T-helper 9 cell (primary cell): ENCODE data around the gene DCN.
"Not testable (repeated sequence)": the region's sequence is repeated elsewhere in the genome, so short reads cannot be mapped to it uniquely, and the experiment has no call there.

ENCODE experiments used
- DNase-seq: peaks from one replicate; pipeline ENCODE4 v3.0.0-alpha.2; 2020
- total RNA-seq, 2 donors: gene quantifications; one replicate each; lab custom pipeline; 2026; lab: John Stamatoyannopoulos, UW

Gene DCN, protein sequence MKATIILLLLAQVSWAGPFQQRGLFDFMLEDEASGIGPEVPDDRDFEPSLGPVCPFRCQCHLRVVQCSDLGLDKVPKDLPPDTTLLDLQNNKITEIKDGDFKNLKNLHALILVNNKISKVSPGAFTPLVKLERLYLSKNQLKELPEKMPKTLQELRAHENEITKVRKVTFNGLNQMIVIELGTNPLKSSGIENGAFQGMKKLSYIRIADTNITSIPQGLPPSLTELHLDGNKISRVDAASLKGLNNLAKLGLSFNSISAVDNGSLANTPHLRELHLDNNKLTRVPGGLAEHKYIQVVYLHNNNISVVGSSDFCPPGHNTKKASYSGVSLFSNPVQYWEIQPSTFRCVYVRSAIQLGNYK
- total RNA-seq, result 0 to 0.14 reads per million in 2 donors

DNA sequence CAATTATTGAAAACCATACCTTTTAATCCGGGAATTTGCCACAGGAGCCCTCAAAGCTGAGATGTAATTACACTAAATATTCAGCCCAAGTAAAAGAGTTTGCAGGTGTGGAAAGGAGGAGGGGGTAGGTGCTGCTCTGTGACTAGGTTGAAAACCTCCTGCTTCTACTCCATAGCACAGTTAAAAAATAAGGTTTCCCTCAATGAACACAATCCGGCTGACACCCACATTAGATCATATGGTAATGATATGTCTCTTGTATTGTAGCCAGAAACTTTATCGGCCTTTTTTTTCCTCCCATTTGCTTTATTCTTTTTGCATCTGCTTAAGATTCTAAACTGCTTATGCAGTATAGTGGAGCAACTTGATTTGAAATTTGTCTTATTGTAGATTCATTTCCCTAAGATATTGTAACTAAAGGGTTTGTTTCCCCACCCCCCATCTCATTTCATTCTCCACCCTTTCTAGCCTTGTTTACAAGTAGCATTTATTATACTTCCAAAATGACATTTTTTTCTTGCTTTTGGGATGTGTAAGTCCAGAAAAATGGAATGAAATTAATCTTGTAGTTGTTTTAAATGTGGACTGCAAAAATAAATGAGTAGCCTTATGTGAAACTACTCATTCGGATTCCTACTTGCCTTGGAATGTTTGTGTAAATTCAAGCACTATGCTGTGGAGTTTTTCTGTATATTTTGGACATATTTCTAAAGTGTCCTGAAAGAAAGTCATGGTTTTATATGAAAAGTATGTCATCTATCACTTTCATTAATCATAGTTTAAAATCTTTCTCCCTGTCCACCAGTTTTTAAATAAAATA, at the start of gene DCN:
TSS of gene DCN (minus strand) at position 182 of the 820 bp plus-strand sequence. CDS start 4,265 bp downstream, outside the sequence.
- DNase-seq, result no peak

DNA sequence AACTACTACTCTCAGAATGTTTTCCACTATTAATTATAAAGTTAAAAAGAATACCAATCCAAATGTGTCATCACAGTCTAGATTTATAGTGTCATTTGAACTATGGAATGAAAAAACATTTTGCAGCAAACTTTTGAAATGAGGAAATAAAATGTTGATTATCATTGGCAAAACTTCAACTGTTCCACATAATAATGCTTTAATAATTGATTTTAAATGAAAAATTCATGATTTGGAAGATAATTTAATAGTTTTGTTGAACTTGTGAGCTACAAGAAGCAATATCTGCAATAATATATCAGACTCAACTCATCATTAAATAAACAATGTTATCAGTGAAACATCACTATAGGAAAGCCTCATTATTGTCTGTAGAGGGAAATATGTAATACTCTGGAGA, 48.2 kb upstream of the DCN start:
- no peak for DNase-seq

DNA sequence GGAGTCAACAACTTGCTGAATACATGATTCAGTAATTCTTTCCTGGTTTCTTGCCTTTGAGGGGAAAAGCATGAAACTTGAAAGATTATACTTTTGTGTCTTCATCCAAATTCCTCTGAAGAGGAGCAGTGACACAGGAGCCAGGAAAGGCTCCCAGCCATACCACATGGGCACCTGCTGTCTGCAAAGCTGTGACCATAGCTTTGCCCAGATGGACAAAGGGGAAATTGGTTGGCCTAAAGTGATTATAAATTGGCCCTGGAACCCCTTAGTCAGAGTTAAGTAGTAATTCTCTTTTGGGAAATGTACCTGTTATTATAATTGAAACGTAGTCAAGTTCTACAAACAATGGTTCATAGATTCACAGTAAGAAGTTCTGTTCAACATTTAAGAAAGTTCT, 44.3 kb upstream of the DCN start:
- no peak for DNase-seq

DNA sequence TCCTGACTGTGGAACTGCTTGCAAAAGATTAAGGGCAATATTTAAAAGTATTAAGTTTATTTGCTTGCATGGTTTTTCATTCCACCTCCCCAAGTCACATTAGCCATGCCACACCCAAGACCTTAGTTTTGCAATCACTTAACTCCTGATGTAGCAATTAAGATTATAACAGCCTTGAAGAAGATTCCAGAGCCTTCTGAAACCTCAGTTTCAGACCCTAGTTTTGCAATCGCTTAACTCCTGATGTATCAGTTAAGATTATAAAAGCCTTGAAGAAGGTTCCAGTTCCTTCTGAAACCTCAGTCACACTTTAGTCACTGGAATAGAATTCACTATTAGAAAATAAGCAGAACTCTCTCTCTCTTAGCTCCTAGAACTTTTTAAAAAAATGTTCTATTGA, 42.7 kb upstream of the DCN start:
- DNase-seq, result no peak

DNA sequence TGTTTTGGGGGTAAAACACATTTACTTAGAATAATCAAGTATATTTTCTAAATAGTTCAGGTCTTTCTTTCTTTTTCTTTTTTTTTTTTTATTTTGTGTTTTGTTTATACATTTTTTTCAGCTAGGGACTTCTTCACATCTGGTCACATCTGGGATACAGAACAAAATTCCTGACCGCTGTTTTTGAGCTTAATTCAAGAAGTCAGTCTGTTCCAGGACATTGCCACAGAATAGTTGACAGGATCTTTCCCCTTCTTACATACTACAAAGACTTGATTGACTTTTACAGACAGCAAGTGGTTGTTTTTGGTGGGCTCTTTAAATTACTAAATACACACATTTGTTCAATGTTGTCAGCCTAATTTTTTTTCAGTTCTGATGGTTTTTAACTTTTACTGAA, 41.8 kb upstream of the DCN start:
- no peak for DNase-seq

DNA sequence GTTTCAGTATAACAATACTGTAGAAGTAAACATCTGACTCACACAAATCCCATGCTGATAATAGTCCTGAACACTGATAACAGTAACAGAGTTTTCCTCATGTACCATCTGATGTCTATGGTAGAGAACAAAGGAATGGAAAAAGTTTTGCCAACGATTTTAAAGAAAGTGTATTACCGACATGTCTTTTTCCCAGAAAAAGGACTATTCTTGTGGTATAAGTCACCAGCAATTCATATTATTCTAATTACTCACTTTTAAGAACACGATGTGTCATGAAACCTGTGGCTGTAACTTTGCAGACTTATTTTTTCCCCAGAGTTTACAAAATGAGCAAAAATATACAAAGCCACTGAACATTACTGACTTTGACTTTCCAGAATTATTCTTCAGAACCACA, 40.1 kb upstream of the DCN start:
- no peak for DNase-seq

DNA sequence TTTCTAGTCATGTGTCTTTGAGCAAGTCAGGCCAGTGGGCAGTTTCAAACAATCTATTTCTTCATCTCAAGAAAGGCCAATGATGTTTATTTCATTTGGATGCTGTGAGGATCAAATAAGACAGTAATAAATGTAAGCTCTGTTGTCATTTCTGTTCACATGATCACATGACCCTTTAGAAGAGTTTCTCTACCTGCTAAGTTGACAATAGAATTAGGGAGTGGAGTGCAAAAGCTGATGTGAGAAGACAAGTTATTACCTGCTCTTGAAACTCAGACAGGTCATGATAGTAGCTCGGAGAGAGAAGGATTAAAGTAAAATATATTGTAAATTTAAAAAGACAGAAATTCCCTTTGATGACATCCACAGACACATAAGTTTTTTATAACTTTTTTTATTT, 37.3 kb upstream of the DCN start:
- no peak for DNase-seq

DNA sequence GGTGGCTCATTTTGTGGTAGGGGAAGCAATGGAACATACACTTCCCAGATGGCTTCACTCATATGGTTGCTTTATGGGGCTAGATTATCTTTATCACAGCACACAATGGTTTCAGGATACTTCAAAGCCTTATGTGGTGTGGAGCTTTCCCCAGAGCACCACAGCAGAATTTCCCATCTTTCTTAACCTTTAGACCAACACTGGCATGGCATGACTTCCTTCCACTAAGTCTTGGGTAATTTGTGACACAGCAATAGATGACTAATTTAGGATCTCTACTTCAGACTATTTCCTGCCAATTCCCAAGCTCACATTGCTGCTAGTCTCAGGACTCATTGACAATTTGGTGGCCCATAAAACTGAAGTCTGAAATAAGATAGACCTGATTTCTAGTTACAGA, 36.9 kb upstream of the DCN start:
- DNase-seq, result no peak

DNA sequence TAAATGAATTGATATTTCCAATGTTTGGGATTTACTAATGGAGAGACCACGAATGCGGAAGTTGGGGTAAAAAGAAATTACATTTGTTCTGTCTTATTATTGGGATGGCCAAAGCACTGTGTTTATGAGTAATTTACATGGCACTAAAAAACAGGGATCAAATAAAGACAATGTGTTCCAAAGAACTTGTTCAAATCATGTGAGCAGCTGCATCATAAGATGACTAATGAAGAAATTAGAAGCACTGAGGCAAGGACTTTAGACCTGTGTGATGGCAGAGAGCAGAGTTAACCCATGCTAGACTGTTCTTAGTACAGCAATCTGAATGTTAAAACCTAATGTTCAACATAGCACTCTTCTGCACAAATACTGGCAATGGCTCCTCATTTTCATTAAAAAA, 34.3 kb upstream of the DCN start:
- no peak for DNase-seq

DNA sequence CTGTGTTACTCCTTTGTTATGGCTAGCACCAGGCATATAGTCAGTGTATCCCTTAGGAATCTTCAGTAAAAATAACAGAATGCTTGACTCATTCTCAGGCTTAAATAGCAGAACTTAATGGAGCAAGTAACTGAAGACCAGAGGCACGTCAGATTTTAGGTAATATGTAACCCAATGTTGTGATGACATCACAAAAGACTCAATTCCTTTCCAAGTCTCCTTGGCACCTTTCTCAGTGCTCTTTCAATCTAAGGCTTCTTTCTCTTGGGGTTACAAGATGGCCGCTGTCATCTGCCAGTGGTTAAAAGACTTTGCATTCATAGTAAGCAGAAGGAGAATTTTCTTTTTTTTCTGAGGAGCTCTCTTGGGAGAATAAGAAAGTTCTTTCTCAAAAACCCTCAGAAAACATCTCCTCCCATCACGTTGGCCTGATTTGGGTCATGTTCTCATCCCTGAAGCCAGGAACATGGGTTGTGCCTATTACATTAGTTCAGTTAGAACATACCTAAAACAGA, 33.4 kb upstream of the DCN start:
- DNase-seq, result no peak

DNA sequence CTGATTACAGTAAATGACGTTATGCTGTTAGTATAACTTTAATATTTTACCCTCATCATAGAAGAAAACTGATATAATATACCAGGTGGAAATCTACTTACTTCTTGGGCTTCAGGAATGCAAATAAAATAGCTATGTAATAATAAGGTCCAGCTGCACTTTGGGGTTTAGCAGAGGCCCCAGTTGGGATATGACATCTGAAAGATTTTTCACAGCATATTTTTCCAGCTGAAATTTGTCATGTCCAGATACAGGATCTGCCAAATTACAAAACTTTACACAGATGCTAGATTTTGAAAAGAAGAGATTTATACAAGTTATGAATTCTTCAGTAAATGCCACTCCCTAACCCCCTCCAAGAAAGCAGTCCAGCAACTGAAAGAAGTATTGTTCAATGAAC, 29.2 kb upstream of the DCN start:
- no peak for DNase-seq

DNA sequence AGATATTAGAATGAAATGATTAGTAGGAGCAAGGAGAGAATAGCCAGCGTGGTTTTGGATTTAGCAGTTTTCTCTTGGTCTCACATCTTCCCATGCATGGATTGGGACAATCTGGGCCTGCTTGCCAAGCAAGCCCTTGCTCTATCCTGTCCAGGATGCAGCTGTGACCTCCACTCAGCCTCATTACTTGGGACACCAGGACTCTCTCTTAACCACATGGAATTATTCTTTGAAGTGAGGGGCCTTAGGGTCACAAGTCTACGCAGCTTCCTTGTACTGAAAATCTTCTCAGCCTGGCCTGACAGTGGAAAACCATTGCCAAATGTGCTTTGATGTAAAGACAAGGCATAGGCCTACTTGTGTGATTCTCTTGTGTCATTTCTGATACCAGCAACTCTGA, 28.0 kb upstream of the DCN start:
- DNase-seq, result no peak

DNA sequence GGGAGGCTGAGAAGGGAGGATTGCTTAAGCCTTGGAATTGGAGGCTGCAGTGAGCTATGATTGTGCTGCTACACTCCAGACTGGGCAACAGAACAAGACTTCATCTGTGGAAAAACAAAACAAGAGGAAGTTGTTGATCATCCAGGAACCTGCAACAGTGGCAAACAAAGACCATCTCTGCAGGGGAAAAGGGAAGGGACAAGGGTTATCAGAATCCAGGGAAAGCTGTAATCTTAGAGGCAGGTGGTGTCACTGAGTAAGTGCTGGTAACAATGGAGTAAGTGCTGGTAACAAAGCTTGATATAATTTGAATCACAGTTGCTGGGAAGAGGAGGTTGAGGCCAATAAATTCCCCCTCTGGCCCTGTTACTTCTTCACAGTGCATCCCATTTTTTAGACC, 27.5 kb upstream of the DCN start:
- DNase-seq, result no peak

DNA sequence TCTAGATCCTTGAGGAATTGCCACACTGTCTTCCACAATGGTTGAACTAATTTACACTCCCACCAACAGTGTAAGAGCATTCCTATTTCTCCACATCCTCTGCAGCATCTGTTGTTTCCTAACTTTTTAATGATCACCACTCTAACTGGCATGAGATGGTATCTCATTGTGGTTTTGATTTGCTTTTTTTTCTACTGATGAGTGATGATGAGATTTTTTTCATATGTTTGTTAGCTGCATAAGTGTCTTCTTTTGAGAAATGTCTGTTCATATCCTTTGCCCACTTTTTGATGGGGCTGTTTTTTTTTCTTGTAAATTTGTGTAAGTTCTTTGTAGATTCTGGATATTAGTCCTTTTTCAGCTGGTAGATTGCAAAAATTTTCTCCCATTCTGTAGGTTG, 24.7 kb upstream of the DCN start:
- DNase-seq, result not testable (repeated sequence)

DNA sequence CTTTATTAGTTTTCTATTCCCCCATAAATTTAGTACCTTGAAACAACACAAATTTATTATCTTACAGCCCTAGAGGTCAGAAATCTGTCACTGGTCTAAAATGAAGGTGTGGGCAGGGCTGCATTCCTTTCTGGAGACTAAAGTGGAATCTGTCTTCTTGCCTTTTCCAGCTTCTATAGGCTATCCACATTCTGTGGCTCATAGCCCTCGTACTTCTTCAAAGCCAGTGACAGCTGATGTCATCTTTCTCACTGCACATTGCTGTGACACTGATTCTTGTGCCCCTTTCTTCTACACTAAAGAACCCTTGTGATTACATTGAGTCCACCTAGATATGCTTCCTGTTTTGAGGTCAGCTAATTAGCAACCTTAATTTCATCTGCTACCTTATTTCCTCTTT, 23.2 kb upstream of the DCN start:
- no peak for DNase-seq

DNA sequence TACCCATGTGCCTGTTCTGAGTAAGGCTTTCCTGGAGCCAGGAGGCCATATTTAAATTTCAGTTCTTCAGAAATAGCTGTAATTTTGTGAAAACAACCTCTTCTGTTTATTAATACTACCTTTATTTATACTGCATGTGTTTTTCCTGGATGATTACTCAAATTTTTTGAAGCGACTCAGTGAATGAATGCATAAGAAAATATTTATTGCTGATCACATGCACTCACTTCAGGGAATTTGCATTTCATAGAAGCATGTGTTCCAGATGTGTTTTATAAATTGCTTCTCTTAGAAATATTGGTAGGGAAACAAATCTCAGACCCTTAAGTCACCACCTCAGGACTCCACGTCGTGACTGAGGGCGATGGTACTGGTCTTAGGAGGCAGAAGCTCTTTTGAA, 21.8 kb upstream of the DCN start:
- DNase-seq, result no peak

DNA sequence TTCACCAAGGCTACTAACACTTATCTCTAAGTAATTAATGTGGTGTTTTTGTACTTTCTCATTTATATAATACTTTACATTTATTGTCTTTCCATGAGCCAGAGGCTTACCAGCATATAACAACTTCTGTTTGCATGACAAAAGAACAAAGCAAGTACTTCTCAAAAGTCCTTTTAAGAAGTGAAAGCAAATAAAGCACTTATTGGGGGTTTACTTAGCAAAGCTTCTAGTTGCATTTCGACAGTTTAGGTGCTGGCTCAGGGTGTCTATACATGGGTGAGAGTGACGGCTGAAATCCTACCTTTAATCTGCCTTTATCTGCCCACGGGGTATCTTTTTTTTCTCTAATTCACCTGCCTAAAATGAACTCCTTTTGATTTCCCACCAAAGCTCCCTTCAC, 21.0 kb upstream of the DCN start:
- no peak for DNase-seq

DNA sequence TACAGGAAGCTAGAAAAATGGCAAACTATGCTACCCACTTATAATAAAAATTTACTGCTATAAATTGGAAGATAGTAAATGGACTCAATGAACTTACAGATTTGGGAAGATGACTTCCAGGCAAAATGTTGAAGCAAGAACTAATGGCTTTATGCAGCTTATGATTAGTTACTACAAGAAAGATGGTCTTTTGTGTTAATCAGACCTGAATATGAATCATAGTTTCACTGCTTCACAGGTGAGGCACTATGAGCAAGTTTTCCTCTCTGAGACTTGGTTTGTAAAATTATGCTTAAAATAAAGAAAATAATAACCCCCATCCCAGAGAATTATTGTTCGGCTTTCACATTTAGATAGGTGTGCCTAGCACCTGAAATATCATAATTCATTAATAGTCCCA, 19.8 kb upstream of the DCN start:
- DNase-seq, result no peak

DNA sequence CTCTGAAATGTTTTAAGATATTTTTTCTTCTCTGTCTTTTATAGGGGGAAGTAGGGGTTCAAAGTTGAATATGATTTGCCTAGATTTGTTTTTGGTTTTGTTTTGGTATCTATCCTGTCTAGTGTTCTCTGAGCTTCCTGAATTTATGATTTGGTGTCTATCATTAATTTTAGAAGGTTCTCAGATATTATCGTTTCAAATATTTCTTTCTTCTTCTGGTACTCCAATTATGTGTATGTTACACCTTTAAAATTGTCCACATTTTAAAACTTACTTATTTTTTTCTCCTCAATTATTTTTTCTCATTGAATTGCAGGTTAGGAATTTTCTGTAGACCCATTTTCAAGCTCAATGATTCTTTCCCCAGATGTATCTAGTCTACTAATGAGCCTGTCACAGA, 13.8 kb upstream of the DCN start:
- DNase-seq, result no peak

DNA sequence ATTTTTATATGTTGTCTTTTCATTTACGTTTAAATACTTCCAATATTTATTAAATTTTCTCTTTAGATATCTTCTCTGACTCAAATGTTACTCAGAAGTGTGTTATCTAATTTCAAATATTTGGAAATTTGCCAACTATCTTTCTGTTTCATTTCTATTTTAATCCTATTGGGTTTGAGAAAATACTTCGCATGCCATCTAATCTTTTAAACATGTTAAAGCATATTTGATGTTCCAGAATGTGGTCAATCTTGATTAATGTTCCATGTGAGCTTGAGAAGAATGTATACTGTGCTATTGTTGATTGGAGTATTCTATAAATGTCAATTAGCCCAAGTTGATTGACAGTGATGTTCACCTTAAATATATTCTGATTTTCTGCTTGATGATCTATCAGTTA, 11.9 kb upstream of the DCN start:
- DNase-seq, result no peak

DNA sequence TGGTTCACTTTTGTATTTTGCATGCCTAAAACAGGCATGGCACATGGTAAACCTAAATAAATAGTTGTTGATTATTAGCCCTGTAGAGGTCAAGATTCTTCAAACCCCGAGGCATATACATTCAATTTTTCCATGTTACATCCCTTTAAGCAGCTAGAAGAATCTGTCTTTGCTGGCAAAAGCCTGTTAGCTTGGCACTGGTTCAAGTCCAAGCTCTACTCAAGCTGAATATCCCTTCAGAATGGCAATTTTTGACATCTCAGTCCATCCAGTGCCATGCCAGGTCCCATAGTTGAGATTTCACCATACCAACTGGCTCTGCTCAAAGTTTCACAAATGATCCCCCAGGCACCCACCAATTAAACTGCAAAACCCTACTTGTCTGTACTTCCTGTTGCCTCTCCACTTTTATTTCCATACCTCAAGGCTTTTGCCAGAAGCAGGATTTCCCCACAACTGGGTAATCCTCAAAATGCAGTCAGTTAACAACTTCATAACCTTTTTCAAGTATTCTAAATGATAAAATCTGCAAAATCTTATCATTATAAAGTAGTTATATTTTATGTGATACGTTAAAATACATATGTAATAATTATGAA, 9.0 kb upstream of the DCN start:
- DNase-seq, result no peak

DNA sequence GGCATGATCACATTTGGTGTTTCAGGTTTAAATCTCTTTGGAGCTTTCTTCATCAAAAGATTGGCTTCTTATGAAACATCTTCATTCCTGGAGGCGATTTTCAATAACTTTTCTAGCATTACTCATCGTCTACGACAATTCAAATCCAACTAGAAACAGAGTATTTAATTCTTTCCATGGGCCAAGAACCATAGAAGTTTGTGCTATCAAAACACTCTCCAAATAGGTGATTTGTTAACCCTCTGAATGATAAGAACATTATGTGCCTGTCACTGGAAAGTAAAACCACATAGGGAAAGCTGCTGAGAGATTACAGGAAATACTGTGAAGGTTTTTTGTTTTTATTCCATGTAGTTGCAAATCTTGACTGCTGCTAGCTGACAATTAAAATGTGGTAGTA, 6.9 kb upstream of the DCN start:
- DNase-seq, result no peak

DNA sequence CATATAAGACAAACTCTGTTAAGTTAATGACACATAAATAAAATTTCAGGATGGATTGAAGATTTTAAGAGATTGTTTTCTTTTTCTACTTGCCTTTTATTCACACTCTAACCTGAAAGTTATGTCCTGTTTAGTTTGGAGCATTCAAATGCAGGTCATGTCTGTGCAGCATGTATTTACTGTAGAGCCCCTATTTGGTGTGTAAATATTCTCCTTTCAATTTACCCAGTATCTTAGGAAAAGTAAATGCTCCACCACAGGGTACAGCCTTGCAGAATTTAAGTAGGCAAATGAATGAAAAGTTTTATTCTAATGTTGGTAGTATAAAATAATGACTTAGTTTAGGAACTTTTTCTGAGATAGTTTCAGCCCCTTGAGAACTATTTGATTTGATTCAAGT, 6.2 kb upstream of the DCN start:
- DNase-seq, result no peak

DNA sequence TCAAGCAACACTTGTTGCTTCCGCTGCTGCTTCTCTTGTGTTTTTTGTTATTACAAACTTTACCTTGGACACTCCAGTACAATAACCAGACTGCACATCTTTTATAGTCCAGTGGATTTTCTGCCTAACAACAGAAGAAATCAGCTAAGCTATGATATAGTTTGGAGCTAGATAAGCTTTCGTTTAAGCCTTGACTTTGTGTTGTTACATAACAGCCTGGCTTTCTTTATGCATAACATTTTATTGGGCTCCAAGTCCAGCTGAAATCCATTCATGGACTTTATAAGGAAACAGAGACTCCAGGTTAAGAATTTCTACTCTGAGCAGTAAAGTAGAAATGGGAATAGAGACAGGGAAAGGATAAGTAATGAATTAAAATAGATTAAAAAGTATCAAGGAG, 3.5 kb upstream of the DCN start:
- no peak for DNase-seq
